Gastrocnemius medialis (tissue), 4 donors: Measurements from ENCODE around the gene WDFY2. TPM values are rescaled to one million over a fixed set of nuclear protein-coding genes. Genes with fewer than 3 reads are reported as not detected.

ENCODE experiments used
- ATAC-seq, 2 donors: fragments of 150-250 bp; one replicate each; pipeline ENCODE4 v1.9.1; 2016
- DNase-seq, 2 donors: peaks; one replicate each; pipeline ENCODE4 v3.0.0-alpha.2; 2019
- H3K27ac ChIP-seq, 4 donors: fragments of 200-600 bp; sonication (generic); 1 replicate in 1 of 4; 2 replicates in 3 of 4; pipeline ENCODE4 v1.5.1; 2016 to 2018; ENCODE audit warnings: mild to moderate bottlenecking in 2 of 4, moderate library complexity in 1 of 4
- H3K27me3 ChIP-seq, 3 donors: fragments of 200-600 bp; sonication (generic) in 2 of 3; 1 replicate in 1 of 3; 2 replicates in 2 of 3; pipeline versions ENCODE4 v1.5.1 to v1.6.0; 2016 to 2019; ENCODE audit warnings: mild to moderate bottlenecking in 1 of 3, moderate library complexity in 1 of 3
- H3K36me3 ChIP-seq, 2 donors: fragments of 200-600 bp; sonication (generic) in 1 of 2; one replicate each; pipeline ENCODE4 v1.5.1; 2017 to 2018
- H3K4me1 ChIP-seq, 2 donors: fragments of 200-600 bp; sonication (generic) in 1 of 2; one replicate each; pipeline ENCODE4 v1.5.1; 2016 to 2017; ENCODE audit warnings: mild to moderate bottlenecking in 2 of 2
- H3K4me3 ChIP-seq, 4 donors: fragments of 200-600 bp; sonication (generic) in 3 of 4; 1 replicate in 1 of 4; 2 replicates in 3 of 4; pipeline ENCODE4 v1.5.1; 2016 to 2019; ENCODE audit warnings: mild to moderate bottlenecking in 2 of 4
- H3K9me3 ChIP-seq, 3 donors: fragments of 200-600 bp; sonication (generic) in 2 of 3; 1 replicate in 1 of 3; 2 replicates in 2 of 3; pipeline ENCODE4 v1.5.1; 2016 to 2019
- POLR2A ChIP-seq, 2 donors: fragments of 450-650 bp; IDR thresholded peaks; one replicate each; pipeline ENCODE4 v1.6.1; 2017; ENCODE audit warnings: antibody characterized with exemption in 2 of 2, mild to moderate bottlenecking in 2 of 2, moderate library complexity in 2 of 2
- in situ Hi-C, 4 donors: fragments of 200-750 bp; cut with MboI; loops; one replicate each; pipeline versions ENCODE4 v1.15.0 to v1.8.0; 2017; ENCODE audit warnings: low sequenced_read_pairs in 4 of 4
- intact Hi-C: fragments of 100-400 bp; cut with DNase I; formaldehyde crosslinking; loops from one replicate; pipeline ENCODE4 v1.15.1; 2023; ENCODE audit warnings: low total_unique reads
- total RNA-seq, 4 donors: library from RNA; depleted of rRNA; stranded (reverse); fragments of >200 nt; gene quantifications; one replicate each; pipeline versions ENCODE4 v1.1.0 to v1.2.3, GENCODE V29; 2016
- TF ChIP-seq, protein P1 (sequence below), 5 experiments: fragments of 450-650 bp in 3 of 5; fragments of 200-600 bp in 2 of 5; sonication (generic) in 2 of 5; IDR thresholded peaks in 4 of 5; conservative IDR thresholded peaks in 1 of 5; 1 replicate in 4 of 5; 2 replicates in 1 of 5; pipeline ENCODE4 v1.5.1; 2016 to 2019; ENCODE audit warnings: antibody characterized with exemption in 5 of 5, mild to moderate bottlenecking in 3 of 5, moderate library complexity in 3 of 5

Gene WDFY2
- total RNA-seq, 4 donors from 2014 or later, result 0.98 to 2.8 (median 1.7) TPM

DNA sequence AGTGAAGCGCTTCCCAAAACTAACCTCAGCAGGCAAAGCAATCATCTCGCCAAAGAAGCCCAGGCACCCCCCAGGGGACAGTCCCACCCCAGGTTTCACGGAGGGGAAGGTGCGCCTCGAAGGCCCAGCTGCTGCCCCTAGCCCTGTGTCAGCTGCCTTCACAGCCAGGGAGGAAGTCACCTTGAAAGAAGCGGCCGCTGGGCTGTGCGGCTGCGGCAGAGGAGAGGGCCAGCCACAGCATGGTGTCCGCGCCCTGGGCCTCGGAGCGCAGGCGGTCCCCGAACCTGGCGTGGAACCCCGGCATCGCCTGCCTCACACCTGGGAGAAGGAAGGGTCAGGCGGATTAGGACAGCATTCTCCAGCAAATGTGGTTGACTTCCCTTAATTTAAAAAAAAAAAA lies 184.7 kb downstream of the WDFY2 start:
- DNase-seq (no peak), ATAC-seq (no peak)
- H3K27ac ChIP-seq, result peak overlapping the region; percentile 70 to 80 (median 73)
- H3K4me3 ChIP-seq, result no peak overlapping the region
- in situ Hi-C loops (no loop called here), intact Hi-C loops (no loop called here)
- no peaks in the 10 kb centered on the region for H3K9me3 ChIP-seq
- H3K36me3 ChIP-seq, result peaks cover 0 to 4% of the 10 kb centered on the region in 2 donors
- no peaks in the 10 kb centered on the region for H3K27me3 ChIP-seq
- H3K4me1 ChIP-seq, result peaks cover 11 to 17% of the 10 kb centered on the region in 2 donors
- TF ChIP-seq, protein P1, sequence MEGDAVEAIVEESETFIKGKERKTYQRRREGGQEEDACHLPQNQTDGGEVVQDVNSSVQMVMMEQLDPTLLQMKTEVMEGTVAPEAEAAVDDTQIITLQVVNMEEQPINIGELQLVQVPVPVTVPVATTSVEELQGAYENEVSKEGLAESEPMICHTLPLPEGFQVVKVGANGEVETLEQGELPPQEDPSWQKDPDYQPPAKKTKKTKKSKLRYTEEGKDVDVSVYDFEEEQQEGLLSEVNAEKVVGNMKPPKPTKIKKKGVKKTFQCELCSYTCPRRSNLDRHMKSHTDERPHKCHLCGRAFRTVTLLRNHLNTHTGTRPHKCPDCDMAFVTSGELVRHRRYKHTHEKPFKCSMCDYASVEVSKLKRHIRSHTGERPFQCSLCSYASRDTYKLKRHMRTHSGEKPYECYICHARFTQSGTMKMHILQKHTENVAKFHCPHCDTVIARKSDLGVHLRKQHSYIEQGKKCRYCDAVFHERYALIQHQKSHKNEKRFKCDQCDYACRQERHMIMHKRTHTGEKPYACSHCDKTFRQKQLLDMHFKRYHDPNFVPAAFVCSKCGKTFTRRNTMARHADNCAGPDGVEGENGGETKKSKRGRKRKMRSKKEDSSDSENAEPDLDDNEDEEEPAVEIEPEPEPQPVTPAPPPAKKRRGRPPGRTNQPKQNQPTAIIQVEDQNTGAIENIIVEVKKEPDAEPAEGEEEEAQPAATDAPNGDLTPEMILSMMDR (IDR thresholded peaks at IDR 0.05 in 4 of 5, conservative IDR thresholded peaks at IDR 0.05 in 1 of 5), result no peak
- no peak for TF ChIP-seq POLR2A (IDR thresholded peaks at IDR 0.05)

GRCh38 chr13:51769455-51770127 lies 185.3 kb downstream of the WDFY2 start:
- ATAC-seq (peak; percentile 80 to 90), DNase-seq (peak; percentile 50 to 64)
- intact Hi-C loops, result no loop called here
- in situ Hi-C loops, result no loop called here
- Histone ChIP-seq H3K27ac (peak overlapping the region; percentile 70 to 80 (median 73)), H3K9me3 (no peaks in the 10 kb centered on the region), H3K4me1 (peaks cover 11 to 17% of the 10 kb centered on the region in 2 donors), H3K27me3 (no peaks in the 10 kb centered on the region), H3K4me3 (no peak overlapping the region), H3K36me3 (peaks cover 0 to 4% of the 10 kb centered on the region in 2 donors)
- TF ChIP-seq POLR2A (IDR thresholded peaks at IDR 0.05), result no peak
- TF ChIP-seq, protein P1 (IDR thresholded peaks at IDR 0.05 in 4 of 5, conservative IDR thresholded peaks at IDR 0.05 in 1 of 5), result no peak

- TF ChIP-seq, protein P1 (IDR thresholded peaks at IDR 0.05 in 4 of 5, conservative IDR thresholded peaks at IDR 0.05 in 1 of 5), result no peak
- TF ChIP-seq POLR2A (IDR thresholded peaks at IDR 0.05), result no peak
- Histone ChIP-seq H3K36me3 (peaks cover 0 to 4% of the 10 kb centered on the region in 2 donors), H3K9me3 (no peaks in the 10 kb centered on the region), H3K27me3 (no peaks in the 10 kb centered on the region), H3K27ac (peak overlapping the region; percentile 70 to 80 (median 73)), H3K4me3 (no peak overlapping the region), H3K4me1 (peaks cover 11 to 17% of the 10 kb centered on the region in 2 donors)
- in situ Hi-C loops, result no loop called here
- DNase-seq (no peak), ATAC-seq (peak in 1 of 2 donors; percentile 15)
- intact Hi-C loops, result no loop called here
Observed at GRCh38 chr13:51770160-51770559, 185.9 kb downstream of the WDFY2 start.

- no peak overlapping the region for H3K4me3 ChIP-seq
- ATAC-seq, result no peak
- intact Hi-C loops, result no loop called here
- TF ChIP-seq, protein P1 (IDR thresholded peaks at IDR 0.05 in 4 of 5, conservative IDR thresholded peaks at IDR 0.05 in 1 of 5), result no peak
- TF ChIP-seq POLR2A (IDR thresholded peaks at IDR 0.05), result no peak
- H3K27me3 ChIP-seq, result no peaks in the 10 kb centered on the region
- peaks cover 11 to 17% of the 10 kb centered on the region in 2 donors for H3K4me1 ChIP-seq
- H3K36me3 ChIP-seq, result peaks cover 0 to 4% of the 10 kb centered on the region in 2 donors
- DNase-seq, result no peak
- no peaks in the 10 kb centered on the region for H3K9me3 ChIP-seq
- H3K27ac ChIP-seq, result peak overlapping the region; percentile 70 to 80 (median 73)
- in situ Hi-C loops, result no loop called here
Observed at GRCh38 chr13:51770681-51771417, 186.6 kb downstream of the WDFY2 start.
